Ishikawa (cell line): ENCODE measurements around the gene PSMB2.

Experiments
- MAX ChIP-seq: IDR thresholded peaks from 2 replicates; pipeline ENCODE4 v1.6.1; 2012
- YY1 ChIP-seq: IDR thresholded peaks from 2 replicates; pipeline ENCODE4 v1.6.1; 2012; ENCODE audit warnings: low read depth
- TF ChIP-seq, protein P1 (sequence below): IDR thresholded peaks from 2 replicates; pipeline ENCODE4 v1.6.1; 2012; ENCODE audit warnings: low read depth, mild to moderate bottlenecking

DNA sequence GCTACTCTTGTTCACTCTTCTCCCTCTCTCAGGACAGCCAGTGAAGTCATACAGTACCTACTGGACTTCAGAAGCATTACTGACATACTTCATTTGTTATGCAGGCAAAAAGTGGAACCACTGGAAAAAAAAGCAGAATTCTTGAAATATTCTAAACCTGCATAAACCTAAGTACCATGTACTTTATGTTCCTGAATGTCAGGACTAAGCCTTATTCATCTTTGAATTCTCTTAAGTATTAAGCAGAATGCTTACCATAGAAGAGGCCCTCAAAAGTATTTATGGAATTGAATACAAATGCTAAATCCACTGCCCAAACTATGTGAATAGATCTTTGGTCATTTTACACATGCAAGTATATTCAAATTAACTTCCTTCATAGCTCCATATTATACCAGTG lies 7.8 kb downstream of the PSMB2 start:
- TF ChIP-seq MAX (no peak), YY1 (no peak)
- TF ChIP-seq, protein P1, sequence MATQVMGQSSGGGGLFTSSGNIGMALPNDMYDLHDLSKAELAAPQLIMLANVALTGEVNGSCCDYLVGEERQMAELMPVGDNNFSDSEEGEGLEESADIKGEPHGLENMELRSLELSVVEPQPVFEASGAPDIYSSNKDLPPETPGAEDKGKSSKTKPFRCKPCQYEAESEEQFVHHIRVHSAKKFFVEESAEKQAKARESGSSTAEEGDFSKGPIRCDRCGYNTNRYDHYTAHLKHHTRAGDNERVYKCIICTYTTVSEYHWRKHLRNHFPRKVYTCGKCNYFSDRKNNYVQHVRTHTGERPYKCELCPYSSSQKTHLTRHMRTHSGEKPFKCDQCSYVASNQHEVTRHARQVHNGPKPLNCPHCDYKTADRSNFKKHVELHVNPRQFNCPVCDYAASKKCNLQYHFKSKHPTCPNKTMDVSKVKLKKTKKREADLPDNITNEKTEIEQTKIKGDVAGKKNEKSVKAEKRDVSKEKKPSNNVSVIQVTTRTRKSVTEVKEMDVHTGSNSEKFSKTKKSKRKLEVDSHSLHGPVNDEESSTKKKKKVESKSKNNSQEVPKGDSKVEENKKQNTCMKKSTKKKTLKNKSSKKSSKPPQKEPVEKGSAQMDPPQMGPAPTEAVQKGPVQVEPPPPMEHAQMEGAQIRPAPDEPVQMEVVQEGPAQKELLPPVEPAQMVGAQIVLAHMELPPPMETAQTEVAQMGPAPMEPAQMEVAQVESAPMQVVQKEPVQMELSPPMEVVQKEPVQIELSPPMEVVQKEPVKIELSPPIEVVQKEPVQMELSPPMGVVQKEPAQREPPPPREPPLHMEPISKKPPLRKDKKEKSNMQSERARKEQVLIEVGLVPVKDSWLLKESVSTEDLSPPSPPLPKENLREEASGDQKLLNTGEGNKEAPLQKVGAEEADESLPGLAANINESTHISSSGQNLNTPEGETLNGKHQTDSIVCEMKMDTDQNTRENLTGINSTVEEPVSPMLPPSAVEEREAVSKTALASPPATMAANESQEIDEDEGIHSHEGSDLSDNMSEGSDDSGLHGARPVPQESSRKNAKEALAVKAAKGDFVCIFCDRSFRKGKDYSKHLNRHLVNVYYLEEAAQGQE: no peak
